ENCODE data around the gene TMEM259.
A peak's percentile ranks its signal among the peaks of the same experiment; 100 is the strongest.

TMEM259 gene

GRCh38 chr19:1055028-1055425 lies 34.1 kb upstream of the TMEM259 start:
- DNase-seq, result no peak

GRCh38 chr19:1054102-1055027 lies 33.4 kb upstream of the TMEM259 start:
- DNase-seq, result no peak

DNA sequence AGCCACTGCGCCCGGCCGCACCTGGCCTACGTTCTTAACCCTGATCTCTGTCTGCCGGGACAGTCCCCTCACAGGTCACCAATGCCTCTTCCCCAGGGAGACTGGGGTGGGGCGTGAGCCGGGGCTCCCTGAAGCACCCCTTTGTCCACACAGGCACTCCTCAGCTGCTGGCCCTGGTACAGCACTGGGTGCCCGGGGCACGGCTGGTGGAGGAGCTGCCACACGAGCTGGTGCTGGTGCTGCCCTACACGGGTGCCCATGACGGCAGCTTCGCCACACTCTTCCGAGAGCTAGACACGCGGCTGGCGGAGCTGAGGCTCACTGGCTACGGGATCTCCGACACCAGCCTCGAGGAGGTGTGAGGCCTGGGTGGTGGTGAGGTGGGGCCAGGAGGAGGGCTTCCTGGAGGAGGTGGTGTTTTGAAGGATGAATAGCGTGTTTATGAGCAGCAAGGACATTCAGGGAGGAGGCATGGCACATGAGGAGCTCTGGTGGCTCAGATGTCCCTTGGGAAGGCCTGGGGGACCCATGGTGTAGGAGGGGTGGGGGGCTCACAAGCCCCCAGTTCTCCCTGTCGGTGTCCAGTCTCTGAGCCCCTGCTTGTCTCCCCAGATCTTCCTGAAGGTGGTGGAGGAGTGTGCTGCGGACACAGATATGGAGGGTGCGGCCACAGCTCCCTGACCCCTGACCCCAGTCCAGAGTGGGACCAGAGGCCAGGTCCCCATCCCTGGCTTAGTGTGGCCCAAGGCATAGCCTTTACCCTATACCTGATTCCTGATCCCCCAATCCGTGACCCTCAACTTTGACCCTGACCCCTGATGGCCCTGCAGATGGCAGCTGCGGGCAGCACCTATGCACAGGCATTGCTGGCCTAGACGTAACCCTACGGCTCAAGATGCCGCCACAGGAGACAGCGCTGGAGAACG lies 32.5 kb upstream of the TMEM259 start:
- DNase-seq, result no peak

DNA sequence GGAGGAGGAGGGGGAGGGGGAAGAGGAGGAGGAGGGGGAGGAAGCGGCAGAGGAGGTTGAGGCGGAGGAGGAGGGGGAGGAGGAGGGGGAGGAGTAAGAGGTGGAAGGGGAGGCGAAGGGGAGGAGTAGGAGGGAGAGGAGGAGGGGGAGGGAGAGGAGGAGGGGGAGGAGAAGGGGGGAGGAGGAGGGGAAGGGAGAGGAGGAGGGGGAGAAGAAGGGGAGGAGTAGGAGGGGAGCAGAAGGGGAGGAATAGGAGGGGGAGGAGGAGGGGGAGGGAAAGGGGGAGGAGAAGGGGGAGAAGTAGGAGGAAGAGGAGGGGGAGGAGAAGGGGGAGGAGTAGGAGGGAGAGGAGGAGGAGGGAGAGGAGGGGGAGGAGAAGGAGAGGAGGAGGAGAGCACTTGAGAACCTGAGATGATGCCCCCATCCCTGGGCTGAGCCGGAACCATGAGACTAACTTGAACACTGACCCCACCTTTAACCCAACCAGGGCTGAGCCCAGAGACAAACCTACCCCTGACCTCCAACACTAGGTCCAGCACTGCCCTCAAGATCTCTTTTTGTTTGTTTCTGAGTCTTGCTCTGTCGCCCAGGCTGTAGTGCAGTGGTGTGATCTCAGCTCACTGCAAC lies 31.5 kb upstream of the TMEM259 start:
- no peak for DNase-seq

DNA sequence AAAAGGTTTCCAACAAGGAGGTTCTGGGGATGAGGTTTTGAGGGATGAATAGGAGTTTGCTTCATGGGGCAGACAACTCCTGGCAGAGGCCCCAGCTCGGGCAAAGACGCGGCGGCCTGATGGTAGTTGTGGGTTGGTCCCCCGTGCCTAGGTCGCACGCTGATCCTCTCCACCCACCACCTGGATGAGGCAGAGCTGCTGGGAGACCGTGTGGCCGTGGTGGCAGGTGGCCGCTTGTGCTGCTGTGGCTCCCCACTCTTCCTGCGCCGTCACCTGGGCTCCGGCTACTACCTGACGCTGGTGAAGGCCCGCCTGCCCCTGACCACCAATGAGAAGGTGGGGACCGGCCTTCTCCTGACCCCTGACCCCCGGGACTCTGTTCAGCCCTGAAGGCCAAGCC lies 30.9 kb upstream of the TMEM259 start:
- DNase-seq, result no peak

- no peak for DNase-seq
Observed at GRCh38 chr19:1050989-1051788, 30.3 kb upstream of the TMEM259 start.

DNA sequence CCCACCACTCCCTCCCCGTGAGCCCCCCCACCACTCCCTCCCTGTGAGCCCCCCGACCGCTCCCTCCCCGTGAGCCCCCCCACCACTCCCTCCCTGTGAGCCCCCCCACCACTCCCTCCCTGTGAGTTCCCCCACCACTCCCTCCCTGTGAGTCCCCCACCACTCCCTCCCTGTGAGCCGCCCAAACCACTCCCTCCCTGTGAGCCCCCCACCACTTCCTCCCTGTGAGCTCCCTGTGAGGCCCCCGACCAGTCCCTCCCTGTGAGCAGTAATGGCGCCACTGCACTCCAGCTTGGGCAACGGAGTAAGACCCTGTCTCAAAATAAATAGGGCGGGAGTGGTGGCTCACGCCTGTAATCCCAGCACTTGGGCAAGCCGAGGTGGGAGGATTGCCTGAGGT lies 28.9 kb upstream of the TMEM259 start:
- no peak for DNase-seq

DNA sequence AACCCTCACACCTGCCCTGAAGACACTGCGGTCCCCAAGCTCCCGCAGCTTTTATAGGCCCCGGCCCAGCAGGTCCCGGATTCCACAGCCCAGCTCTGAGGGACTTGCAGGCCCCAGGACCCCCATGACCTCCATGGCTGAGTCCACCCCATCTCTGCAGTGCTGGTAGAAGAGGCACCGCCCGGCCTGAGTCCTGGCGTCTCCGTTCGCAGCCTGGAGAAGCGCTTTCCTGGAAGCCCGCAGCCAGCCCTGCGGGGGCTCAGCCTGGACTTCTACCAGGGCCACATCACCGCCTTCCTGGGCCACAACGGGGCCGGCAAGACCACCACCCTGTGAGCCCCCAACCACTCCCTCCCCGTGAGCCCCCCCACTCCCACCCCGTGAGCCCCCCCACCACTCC lies 28.2 kb upstream of the TMEM259 start:
- no peak for DNase-seq

DNA sequence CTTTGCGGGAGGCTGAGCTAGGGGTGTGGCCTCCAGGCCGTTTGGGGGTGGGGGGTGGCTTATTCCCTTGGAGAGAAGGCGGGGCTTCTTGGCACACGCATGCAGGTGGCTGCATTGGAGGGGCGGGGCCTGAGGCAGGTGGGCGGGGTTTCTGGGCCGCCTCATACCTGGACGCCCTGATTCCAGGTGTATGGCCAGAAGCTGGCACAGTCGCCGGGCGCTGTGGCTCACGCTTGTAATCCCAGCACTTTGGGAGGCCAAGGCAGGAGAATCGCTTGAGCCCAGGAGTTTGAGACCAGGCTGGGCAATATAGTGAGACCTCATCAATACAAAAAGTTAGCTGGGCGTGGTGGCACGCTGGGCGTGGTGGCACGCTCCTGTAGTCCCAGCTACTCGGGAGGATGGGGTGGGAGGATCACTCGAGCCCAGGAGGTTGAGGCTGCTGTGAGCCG lies 26.8 kb upstream of the TMEM259 start:
- DNase-seq, result no peak

DNA sequence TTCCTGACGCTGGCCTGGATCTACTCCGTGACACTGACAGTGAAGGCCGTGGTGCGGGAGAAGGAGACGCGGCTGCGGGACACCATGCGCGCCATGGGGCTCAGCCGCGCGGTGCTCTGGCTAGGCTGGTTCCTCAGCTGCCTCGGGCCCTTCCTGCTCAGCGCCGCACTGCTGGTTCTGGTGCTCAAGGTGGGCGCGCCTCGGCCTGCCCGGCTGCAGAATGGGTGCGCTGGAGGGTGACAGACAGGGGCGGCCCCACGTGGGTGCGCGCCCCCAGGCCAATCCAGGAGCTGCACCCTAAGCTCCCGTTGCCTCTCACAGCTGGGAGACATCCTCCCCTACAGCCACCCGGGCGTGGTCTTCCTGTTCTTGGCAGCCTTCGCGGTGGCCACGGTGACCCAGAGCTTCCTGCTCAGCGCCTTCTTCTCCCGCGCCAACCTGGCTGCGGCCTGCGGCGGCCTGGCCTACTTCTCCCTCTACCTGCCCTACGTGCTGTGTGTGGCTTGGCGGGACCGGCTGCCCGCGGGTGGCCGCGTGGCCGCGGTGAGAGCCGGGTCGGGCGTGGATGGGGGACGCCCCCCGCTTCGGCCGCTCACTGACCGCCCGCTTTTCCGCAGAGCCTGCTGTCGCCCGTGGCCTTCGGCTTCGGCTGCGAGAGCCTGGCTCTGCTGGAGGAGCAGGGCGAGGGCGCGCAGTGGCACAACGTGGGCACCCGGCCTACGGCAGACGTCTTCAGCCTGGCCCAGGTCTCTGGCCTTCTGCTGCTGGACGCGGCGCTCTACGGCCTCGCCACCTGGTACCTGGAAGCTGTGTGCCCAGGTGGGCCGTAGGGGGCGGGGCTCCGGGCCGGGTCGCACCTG lies 26.1 kb upstream of the TMEM259 start:
- DNase-seq, result no peak

DNA sequence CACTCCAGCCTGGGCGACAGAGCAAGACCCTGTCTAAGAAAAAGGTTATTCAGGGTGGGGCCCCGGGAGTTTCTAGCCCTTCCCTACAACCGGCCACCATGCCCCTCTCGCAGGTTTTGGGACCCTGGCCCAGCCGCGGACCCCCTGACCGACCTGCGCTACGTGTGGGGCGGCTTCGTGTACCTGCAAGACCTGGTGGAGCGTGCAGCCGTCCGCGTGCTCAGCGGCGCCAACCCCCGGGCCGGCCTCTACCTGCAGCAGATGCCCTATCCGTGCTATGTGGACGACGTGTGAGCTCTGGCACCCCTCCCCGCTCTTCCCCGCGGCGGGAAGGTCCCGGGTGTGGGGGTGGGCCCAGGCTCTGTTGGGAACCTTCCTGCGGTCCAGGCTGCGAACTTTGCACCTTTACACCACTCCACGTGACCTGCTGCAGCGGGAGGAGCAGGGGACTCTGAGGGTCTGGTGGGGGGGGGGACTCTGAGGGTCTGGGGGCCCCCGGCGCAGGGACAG lies 25.2 kb upstream of the TMEM259 start:
- DNase-seq, result no peak

- DNase-seq, result no peak
Observed at GRCh38 chr19:1045247-1045603, 24.3 kb upstream of the TMEM259 start.

- DNase-seq, result no peak
Observed at GRCh38 chr19:1042689-1043511, 22.0 kb upstream of the TMEM259 start.

DNA sequence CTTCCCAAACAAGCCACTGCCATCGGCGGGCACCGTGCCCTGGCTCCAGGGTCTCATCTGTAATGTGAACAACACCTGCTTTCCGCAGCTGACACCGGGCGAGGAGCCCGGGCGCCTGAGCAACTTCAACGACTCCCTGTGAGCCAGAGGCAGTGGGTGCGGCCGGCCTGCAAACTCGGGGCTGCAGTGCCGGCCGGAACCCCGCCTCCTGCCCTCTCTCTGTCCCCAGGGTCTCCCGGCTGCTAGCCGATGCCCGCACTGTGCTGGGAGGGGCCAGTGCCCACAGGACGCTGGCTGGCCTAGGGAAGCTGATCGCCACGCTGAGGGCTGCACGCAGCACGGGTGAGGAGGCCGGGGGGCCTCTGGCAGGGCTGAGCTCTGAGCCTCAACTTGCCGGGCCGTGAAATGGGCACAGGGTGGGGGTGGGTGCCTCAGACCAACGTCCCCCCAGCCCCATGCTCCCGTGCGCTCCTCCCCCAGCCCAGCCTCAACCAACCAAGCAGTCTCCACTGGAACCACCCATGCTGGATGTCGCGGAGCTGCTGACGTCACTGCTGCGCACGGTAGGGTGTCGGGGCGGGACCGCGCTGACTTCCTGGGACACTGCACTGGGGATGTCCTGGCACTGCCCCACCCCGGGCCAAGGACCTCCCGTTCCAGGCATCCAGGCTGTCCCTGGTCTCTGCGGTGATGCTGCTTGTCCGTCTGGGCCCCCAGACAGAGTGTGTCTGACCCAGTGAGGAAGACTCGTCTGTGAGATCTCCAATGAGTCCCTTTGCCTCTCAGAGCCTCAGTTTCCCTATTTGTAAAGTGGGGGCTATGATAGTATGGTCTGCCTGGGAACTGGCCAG lies 21.1 kb upstream of the TMEM259 start:
- DNase-seq, result no peak

GRCh38 chr19:1041272-1041834 lies 20.4 kb upstream of the TMEM259 start:
- no peak for DNase-seq

DNA sequence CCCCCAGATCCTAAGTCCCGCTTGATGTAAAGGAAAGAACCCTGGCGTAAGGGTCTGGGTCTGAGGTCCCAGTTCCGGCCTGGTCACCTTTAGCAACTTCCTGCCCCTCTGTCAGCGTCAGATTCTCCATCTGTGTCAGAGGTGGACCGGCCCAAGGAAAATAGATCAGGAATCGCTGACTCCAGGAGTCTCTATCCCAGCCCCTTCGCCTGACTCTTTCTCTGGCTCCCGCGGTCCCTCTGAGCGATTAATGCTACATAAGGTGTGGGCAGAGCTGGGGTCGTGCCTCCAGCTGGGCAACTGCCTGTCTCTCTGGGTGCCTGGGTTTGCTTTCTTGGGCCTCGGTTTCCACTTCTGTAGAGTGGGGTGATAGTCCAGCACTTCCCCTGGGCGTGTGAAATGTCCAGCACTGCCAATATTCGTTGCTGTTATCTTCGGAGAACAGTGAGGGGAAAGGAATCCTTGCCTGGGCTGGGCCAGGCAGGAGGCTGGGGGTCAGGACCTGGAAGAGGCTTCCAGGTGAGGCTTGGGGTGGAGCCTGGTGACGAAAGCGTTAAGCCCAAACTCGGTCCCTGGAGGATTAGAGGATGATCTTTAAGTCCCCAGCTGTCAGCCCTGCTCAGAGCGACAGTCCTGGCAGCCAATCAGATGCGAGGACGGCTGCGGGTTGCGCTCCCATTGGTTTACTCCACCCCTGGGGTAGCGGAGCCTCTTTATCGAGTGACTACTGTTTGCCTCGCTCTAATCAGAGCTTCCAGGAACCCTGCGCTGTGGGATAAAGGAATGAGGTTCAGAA lies 19.8 kb upstream of the TMEM259 start:
- peak; percentile 92 for DNase-seq

GRCh38 chr19:1039646-1040475 lies 18.9 kb upstream of the TMEM259 start, which contains the start of gene ABCA7:
Gene ABCA7, plus strand, starts transcription at chr19:1040107. Its CDS starts 1,255 bp downstream, at chr19:1041362.
- peak; percentile 97 for DNase-seq
